HG03469 (cell line): ENCODE results near the gene CNTROB.

Experiments used
- ATAC-seq: cut with Tn5 transposase; IDR thresholded peaks from one replicate; pipeline ENCODE4 v1.9.1; 2021; ENCODE audit warnings: mild to moderate bottlenecking, moderate library complexity, moderate number of reproducible peaks; ENCODE audit not compliant: unreplicated experiment

The CNTROB gene, protein sequence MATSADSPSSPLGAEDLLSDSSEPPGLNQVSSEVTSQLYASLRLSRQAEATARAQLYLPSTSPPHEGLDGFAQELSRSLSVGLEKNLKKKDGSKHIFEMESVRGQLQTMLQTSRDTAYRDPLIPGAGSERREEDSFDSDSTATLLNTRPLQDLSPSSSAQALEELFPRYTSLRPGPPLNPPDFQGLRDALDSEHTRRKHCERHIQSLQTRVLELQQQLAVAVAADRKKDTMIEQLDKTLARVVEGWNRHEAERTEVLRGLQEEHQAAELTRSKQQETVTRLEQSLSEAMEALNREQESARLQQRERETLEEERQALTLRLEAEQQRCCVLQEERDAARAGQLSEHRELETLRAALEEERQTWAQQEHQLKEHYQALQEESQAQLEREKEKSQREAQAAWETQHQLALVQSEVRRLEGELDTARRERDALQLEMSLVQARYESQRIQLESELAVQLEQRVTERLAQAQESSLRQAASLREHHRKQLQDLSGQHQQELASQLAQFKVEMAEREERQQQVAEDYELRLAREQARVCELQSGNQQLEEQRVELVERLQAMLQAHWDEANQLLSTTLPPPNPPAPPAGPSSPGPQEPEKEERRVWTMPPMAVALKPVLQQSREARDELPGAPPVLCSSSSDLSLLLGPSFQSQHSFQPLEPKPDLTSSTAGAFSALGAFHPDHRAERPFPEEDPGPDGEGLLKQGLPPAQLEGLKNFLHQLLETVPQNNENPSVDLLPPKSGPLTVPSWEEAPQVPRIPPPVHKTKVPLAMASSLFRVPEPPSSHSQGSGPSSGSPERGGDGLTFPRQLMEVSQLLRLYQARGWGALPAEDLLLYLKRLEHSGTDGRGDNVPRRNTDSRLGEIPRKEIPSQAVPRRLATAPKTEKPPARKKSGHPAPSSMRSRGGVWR

DNA sequence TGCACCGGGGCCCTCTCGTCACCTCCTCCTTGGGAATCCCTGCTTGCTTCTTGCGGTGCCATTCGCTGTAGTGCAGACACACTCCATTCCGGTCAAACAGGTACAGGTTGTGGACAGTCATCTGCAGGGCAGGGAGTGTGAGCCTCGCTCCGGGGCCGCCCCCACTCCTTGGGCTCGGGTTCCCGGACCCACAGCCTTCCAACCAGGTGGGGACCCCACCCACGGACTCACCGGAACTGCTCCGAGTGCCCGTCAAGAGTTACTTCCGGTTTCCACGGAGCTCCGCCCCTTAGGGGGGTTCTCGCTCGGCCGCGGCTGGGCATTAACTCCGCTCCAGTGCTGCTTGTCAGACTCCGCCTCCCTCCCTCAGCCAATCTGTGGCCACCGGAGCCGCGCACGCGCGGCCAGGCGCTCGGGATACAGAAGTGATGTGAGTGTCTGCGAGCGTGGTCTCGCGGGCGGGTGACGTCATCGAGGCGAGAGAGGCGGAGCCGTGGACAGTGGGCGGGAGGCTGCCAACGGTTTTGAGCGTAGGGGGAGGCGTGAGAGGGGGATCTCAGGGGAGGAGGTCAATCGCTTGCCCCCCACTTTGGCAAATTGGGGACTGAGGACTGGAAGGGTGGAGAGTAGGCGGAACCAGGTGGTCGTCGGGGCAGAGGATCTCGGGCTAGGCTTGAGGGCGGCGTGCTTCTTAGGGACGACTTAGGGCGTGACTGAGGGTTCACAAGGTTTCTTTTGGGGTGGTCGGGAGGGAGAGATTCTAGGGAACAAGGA, at the start of gene CNTROB, which contains the start of gene TRAPPC1:
Gene CNTROB (plus strand): TSS at position 498 of the 774 bp plus-strand sequence. CDS start 874 bp downstream, outside the sequence.
Gene TRAPPC1 (minus strand): TSS at position 238 of the 774 bp plus-strand sequence. CDS start 117 bp downstream, at position 121.
- ATAC-seq, result peak; percentile 73

DNA sequence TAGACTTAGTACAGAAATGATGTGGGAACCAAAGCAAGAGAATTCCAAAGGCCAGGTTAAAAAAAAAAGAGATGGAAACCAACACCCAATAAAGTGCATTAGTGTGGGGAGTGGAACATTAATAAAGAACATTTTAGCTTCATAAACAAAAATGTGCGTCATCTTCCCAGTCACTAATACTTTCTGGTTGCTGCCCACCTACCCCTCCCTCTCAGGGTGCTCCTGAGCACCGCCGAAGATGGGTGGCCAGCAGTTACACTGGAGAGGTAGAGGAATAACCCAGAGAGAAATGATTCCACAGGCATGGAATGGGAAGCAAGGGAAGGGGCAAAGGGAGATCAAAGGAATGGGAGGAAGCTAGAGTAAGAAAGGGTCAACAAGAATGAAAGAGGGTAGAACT, 49.4 kb upstream of the CNTROB start:
- ATAC-seq, result no peak

DNA sequence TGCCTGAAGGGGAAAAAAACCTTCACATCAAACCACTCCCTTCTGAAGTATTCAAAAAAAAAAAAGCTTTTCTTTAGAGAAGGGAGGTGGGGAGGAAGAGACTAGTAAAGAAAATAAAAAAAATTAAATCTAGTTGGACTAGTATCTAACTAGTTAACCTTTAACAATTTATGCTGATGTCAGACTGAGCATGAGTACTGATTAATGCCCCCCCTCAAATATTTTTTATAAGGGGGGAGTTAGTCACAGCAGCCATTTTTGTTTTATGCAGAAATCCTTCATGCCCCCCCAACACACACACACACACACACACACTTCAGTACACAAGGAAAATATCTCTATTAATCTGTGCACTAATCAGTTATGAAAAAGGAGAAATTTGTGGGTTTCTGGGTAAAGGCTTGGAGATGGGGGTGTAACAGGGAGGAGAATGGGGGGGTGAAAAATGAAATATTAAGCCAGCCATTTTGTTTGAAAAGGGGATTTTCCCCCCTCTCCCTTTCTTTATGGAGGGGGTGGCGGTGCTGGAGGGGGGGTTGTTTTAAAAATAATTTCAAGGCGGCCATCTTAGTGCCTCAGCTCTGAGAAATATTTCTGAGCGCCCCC, 48.1 kb upstream of the CNTROB start:
- ATAC-seq, result no peak

DNA sequence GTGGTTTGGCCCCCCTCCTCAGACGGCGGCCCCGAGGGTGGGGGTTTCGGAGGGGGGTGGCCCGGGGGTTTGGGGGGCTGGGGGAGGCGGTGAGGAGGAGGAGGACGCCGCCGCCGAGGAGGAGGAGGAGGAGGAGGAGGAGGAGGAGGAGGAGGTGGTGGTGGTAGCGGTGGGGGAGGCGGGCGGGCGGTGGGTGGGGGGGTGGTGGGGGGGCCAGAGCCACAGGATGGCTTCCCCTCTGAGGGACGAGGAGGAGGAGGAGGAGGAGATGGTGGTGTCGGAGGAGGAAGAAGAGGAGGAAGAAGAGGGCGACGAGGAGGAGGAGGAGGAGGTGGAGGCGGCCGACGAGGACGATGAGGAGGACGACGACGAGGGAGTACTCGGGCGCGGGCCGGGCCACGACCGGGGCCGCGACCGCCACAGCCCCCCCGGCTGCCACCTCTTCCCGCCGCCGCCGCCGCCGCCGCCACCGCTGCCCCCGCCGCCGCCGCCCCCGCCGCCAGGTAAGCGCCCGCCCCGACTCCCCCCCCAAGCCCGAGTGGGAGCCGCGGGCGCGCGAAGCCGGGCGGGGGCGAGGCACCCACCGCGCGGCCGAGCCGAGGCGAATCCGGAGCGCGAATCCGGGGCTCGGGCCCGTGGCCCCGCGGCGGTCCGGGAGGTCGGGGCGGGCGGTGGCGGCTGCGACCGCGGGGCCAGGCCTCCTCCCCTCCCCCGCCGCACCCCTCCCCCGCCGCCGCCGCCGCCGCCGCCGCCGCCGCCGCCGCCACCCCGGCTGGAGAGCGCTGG, 47.2 kb upstream of the CNTROB start:
- ATAC-seq, result no peak

DNA sequence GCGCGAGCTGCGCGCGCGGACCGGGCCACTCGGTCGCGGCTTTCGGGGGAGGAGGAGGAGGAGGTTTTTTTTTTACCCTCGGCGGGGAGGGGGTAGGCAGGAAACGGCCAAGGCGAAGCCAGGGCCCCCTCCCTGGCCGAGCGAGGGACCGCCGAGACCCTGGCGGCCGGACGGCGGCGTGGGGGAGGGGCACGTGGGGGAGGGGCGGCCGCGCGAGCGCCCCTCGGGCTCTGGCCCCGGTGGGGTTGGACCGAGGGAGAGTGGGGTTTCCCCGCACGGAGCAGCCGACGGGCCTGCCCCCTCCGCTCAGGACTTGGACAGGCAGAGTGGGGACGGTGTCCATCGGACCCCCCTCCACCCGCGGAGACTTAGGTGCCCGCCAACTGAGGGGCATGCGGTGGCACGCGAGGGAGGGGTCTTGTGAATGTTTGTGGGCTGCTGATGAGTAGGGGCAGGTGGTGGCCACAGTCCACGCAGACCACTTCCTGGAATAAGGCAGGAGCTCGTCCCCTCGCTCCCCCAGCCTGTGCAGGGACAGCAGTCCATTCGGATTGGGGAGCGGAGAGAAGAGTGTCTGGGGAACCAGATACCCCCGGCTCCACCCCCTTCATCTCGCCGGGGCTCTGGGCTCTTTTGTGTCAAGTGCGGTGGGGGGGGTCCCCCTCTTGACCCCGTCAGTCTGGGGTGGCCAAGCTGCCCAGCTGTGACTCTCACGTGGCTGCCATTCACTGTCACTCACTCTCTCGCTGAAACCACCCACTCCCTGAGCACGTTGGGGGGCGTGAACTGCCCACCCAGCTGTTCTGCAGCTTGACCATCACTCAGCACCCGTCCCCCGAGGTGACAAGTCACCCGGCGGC, 46.4 kb upstream of the CNTROB start:
- ATAC-seq, result no peak

DNA sequence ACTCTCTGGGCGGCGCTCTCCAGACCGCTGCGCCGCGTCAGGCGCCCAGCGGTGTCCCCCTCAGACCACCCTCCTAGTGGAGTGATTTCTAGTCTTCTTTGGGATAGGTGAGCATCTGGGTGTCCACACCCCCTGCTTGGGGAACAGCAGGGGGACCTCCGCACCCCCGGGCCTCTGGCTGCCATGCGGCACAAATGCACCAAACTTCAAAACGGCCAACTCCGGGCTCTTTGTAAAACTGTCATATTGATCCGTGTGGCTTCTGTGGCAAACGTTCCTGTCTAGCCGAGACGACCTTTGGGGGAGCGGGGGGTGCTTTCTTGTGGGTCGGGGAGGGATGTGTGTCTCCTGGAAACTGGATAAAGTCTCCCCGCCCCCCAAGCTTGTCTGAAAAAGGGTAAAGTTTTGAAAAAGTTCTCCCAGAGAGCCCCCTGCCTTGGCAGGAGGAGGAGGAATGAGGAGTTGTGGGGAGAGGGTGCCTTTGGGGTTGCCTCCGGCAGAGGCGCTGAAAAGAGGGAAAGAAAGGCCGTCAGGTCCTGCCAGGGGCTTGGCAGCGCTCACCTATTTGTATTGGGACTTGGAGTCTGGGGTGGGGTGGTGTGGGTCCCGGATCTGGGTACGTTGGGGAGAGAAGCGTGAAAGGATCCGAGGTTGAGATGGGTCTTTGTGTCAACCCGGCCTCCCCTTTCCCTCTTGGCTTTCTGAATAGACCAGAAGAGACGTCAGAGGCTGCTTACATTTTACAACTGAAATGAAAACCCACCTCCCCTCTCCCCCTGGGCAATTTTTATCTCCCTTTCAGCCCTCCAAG, 45.6 kb upstream of the CNTROB start:
- no peak for ATAC-seq

DNA sequence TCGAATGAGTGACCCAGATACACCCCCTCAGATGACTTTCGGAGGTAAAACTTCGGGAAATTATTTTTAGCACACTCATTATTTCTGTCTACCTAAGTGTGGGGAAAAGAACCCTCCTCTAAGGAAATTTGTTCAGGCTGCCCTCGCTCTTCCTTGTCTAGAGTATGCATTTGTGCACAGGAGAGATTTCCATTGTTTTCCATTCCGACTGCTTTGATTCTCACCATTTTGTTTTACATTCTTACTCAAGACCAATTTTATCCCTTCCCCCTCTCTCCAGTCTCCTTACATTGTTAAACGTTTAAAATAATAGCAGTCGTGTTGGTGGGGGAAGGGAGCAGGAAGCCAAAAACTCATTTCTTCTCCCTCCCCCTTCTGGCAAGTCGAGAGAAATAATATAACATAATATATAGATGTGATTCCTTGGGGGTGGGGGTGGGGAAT, 44.9 kb upstream of the CNTROB start:
- ATAC-seq, result no peak

DNA sequence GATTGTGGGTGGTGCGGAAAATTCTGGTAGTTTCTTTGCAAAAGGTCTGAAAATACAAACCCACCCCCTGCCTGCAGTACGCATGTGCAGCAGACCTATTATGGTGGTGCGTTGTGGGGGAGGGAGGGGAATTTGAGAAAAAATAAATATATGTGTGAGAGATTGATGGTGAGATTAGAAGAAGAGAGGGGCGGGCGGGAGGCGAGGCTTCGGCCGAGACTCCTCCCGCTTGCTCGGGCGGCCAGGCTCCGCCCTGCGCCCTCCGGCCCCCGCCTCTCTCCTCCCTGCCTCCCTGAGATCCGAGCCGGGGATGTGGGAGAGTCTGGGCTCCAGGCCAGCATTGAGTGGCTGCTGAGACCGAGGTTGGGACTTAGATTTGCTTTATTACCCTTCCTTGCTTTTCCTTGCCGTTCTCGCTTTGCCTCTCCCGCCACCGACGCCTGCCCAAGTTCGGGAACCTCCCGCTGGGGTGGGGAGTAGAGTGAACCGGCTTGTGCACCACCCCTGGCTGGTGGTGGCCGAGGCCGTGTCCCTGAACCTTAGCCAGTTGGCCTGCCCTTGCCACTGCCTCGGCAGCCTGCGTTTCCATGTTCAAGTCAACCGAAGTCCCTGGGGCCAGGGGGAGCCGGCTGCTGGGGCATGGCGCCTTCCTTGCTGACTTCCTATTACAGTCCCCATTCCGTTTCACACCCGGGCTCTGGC, 44.4 kb upstream of the CNTROB start:
- ATAC-seq, result no peak

DNA sequence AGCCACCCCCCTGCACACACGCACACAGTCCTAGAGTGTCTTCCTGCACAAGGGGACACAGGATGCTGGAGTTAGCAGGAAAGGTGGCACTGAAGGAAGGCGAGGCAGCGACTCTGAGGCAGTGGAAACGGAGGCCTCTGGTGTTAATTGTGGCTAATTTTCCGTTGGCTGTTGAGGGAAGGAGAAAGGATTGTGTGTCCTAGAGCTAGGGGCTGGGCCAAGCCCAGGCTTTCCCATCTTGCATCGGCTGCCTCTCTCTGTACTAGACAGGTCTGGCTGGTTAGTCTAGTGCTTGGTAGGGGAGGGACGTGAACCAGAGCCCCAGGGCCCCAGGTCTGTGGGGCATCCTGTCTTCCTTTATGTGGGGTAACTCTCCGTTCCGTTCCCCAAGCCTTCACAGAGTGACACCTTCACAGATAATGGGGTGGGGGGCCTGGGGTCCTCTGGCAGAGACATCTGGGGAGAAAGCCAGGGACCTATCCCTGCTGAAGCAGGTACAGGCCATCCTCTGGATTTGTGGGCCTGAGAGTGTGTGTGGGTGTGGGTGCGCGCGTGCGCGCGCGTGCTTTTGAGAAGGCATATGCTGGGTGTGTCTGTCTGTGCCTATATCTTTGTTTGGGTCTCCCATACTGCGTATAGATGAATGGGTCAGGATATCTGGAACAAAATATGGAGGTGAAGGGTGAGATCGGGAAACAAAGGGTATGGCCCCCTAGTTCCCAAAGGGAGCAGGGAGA, 43.7 kb upstream of the CNTROB start, which contains the start of gene CHD3:
Gene CHD3 (plus strand): TSS at position 606 of the 737 bp plus-strand sequence. CDS start 212 bp downstream, outside the sequence.
- no peak for ATAC-seq

DNA sequence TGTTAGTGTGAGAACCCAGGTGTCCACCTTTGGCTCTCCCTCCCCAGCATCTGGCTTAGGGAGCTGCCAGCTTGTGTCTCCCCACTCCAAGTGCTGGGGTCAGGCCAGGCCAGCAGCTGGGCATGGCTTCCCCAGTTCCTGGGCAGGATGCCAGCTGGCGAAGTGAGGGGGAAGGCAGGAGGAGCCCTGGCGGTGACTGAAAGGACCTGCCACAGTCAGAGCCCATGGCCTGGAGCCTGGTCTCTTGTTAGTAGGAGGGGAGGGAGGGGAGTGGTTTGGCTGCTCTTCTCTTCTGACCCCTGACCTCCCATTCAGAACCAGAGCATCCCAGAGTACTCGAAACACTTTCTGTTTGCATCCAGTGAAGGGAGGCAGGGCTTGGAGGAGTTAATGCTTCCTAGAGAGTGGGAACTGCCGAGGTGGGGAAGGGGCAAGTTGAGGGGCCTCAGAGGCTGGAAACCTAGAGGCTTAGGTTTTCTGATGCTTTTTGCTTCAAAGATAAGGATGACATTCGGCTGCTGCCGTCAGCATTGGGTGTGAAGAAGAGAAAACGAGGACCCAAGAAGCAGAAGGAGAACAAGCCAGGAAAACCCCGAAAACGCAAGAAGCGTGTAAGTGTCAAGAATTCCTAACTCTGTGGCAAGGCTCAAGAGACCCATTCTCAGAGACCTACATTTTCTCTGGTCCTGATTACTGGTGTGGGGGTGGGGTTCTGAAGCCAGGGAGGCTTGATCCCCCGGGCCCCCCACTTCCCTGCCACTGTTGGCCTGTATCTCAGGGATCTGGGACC, 42.6 kb upstream of the CNTROB start:
- ATAC-seq, result no peak

DNA sequence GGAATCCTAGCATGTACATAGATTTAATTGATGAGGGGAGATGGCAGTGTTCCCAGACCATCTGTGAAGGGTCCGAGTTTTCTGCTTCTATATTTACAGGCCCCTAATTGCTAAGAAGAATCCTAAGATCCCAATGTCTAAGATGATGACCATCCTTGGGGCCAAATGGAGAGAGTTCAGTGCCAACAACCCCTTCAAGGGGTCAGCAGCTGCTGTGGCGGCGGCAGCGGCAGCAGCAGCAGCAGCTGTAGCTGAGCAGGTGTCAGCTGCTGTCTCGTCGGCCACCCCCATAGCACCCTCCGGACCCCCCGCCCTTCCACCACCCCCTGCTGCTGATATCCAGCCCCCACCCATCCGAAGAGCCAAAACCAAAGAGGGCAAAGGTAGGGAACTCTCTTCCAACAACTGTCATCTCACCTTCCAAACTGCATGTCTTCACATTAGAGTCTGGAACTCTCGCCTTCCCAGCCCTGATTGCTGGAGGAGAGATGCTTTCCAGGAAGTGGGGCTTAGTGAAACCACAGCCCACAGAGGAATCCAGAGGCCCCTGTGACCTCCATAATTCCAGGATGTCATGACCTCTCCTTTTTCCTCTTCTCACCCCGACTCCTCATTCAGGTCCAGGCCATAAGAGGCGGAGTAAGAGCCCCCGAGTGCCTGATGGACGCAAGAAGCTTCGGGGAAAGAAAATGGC, 38.7 kb upstream of the CNTROB start:
- no peak for ATAC-seq

DNA sequence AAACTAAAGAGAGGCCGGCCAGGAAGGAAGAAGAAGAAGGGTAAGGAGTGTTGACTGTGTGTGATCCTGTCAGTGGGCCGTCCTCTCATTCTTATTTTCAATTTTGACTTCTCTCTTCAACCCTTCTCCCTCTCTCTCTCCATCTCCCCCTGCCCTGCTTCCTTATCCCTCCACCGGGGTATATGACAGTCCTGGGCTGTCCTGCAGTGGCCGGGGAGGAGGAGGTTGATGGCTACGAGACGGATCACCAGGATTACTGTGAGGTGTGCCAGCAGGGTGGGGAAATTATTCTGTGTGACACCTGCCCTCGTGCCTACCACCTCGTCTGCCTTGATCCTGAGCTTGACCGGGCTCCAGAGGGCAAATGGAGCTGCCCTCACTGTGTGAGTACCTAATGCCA, 37.8 kb upstream of the CNTROB start:
- no peak for ATAC-seq

DNA sequence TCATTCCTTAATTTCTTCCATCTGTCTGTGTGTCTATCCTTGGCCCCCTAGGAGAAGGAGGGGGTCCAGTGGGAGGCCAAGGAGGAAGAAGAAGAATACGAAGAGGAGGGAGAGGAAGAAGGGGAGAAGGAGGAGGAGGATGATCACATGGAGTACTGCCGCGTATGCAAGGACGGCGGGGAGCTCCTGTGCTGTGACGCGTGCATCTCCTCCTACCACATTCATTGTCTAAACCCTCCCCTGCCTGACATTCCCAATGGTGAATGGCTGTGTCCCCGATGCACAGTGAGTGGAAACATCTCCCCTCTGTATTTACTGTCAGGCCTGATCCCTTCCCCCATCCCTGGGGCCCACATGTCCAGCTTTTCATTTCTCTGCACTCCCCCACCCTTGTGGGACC, 37.1 kb upstream of the CNTROB start:
- ATAC-seq, result no peak

DNA sequence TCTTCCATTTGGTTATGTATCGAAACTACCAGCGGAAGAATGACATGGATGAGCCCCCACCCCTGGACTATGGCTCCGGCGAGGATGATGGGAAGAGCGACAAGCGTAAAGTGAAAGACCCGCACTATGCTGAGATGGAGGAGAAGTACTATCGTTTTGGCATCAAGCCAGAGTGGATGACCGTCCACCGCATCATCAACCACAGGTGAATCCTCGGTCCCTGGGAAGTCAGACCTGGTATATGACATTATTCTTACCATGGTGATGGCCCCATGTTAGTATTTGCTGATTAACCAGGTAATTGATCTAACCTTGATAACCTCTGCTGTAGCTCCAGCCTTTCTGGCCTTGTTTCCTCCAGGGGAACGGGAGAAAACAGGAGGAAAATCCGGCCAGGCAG, 34.9 kb upstream of the CNTROB start:
- no peak for ATAC-seq

DNA sequence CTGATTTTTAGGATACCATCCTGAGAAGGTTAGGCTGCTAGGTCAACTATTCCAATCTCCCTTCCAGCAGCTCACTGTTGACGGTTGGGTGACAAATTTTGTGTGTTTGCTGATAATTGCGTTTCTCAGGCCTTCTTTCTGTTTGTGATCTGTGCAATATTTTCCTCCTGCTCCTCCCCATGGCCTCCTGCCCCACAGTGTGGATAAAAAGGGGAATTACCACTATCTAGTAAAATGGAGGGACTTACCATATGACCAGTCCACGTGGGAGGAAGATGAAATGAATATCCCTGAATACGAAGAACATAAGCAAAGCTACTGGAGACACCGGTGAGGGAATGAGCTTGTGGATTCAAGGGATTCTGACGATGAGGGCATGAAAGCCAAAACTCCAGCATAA, 34.2 kb upstream of the CNTROB start:
- no peak for ATAC-seq
